Ascending aorta (tissue), 2 donors: Measurements from ENCODE around the gene KCNMA1. TPM values are rescaled to one million over a fixed set of nuclear protein-coding genes. Genes with fewer than 3 reads are reported as not detected.
"Not testable (repeated sequence)": the region's sequence is repeated elsewhere in the genome, so short reads cannot be mapped to it uniquely, and the experiment has no call there.

Experiments used
- DNase-seq, 2 donors: peaks; one replicate each; pipeline ENCODE4 v3.0.0-alpha.2; 2019; ENCODE audit warnings: low spot score in 2 of 2
- H3K27ac ChIP-seq, 2 donors: fragments of 200-600 bp; sonication (generic); one replicate each; pipeline ENCODE4 v1.5.1; 2016 to 2017; ENCODE audit warnings: mild to moderate bottlenecking in 1 of 2
- H3K27me3 ChIP-seq: fragments of 200-600 bp; sonication (generic); one replicate; pipeline ENCODE4 v1.5.1; 2017
- H3K36me3 ChIP-seq, 2 donors: fragments of 200-600 bp; sonication (generic); one replicate each; pipeline ENCODE4 v1.5.1; 2016
- H3K4me1 ChIP-seq, 2 donors: fragments of 200-600 bp; sonication (generic); one replicate each; pipeline ENCODE4 v1.5.1; 2016 to 2017; ENCODE audit warnings: mild to moderate bottlenecking in 1 of 2
- H3K4me3 ChIP-seq, 2 donors: fragments of 200-600 bp; sonication (generic); one replicate each; pipeline ENCODE4 v1.5.1; 2016 to 2017; ENCODE audit warnings: mild to moderate bottlenecking in 1 of 2
- H3K9me3 ChIP-seq, 2 donors: fragments of 200-600 bp; sonication (generic); one replicate each; pipeline ENCODE4 v1.5.1; 2016
- CTCF ChIP-seq, 3 experiments: fragments of 200-600 bp in 2 of 3; fragments of 450-650 bp in 1 of 3; sonication (generic) in 2 of 3; IDR thresholded peaks; one replicate each; pipeline ENCODE4 v1.5.1; 2016 to 2019; ENCODE audit warnings: antibody characterized with exemption in 3 of 3, mild to moderate bottlenecking in 1 of 3, moderate library complexity in 1 of 3
- intact Hi-C: fragments of 100-400 bp; cut with DNase I; formaldehyde crosslinking; loops from one replicate; pipeline ENCODE4 v1.15.1; 2023
- total RNA-seq: library from RNA; depleted of rRNA; stranded (reverse); fragments of >200 nt; gene quantifications from one replicate; pipeline ENCODE4 v1.1.0, GENCODE V29; 2016

The KCNMA1 gene
- total RNA-seq, 1 donor from 2014 or later: 28.6 TPM

- Histone ChIP-seq H3K9me3 (no peaks in the 10 kb centered on the region), H3K4me1 (peaks cover 0 to 27% of the 10 kb centered on the region in 2 donors), H3K36me3 (no peaks in the 10 kb centered on the region), H3K27me3 (no peaks in the 10 kb centered on the region), H3K27ac (peak overlapping the region in 1 of 2 donors; percentile 9), H3K4me3 (no peak overlapping the region)
- no peak for DNase-seq
- intact Hi-C loops: no loop called here
- no peak for TF ChIP-seq CTCF (IDR thresholded peaks at IDR 0.05)
These were observed 61.6 kb downstream of the KCNMA1 start for GRCh38 chr10:77576007-77576367.

- Histone ChIP-seq H3K4me1 (peaks cover 0 to 27% of the 10 kb centered on the region in 2 donors), H3K27me3 (no peaks in the 10 kb centered on the region), H3K4me3 (no peak overlapping the region), H3K36me3 (no peaks in the 10 kb centered on the region), H3K9me3 (no peaks in the 10 kb centered on the region), H3K27ac (peak overlapping the region in 1 of 2 donors; percentile 27)
- intact Hi-C loops: no loop called here
- TF ChIP-seq CTCF (IDR thresholded peaks at IDR 0.05): no peak
- no peak for DNase-seq
These were observed 62.2 kb downstream of the KCNMA1 start for GRCh38 chr10:77575271-77576006.

- Histone ChIP-seq H3K4me3 (no peak overlapping the region), H3K27me3 (no peaks in the 10 kb centered on the region), H3K36me3 (no peaks in the 10 kb centered on the region), H3K9me3 (no peaks in the 10 kb centered on the region), H3K4me1 (peaks cover 0 to 27% of the 10 kb centered on the region in 2 donors), H3K27ac (no peak overlapping the region)
- TF ChIP-seq CTCF (IDR thresholded peaks at IDR 0.05): no peak
- intact Hi-C loops: no loop called here
- DNase-seq: no peak
These were observed 63.2 kb downstream of the KCNMA1 start for GRCh38 chr10:77574438-77574837.

- intact Hi-C loops, H3K36me3 ChIP-seq, H3K27me3 ChIP-seq, H3K9me3 ChIP-seq, H3K27ac ChIP-seq, H3K4me3 ChIP-seq, DNase-seq: not testable (repeated sequence)
- peaks cover 0 to 18% of the 10 kb centered on the region in 2 donors for H3K4me1 ChIP-seq
These were observed 65.1 kb downstream of the KCNMA1 start for GRCh38 chr10:77572520-77572919.

GRCh38 chr10:77571490-77571889, 66.1 kb downstream of the KCNMA1 start:
- Histone ChIP-seq H3K36me3 (no peaks in the 10 kb centered on the region), H3K27ac (peak overlapping the region in 1 of 2 donors; percentile 30), H3K9me3 (no peaks in the 10 kb centered on the region), H3K4me3 (no peak overlapping the region), H3K27me3 (no peaks in the 10 kb centered on the region), H3K4me1 (peaks cover 0 to 24% of the 10 kb centered on the region in 2 donors)
- TF ChIP-seq CTCF (IDR thresholded peaks at IDR 0.05): no peak
- intact Hi-C loops: no loop called here
- DNase-seq: no peak

GRCh38 chr10:77566914-77567566, 70.6 kb downstream of the KCNMA1 start:
- Histone ChIP-seq H3K4me3 (no peak overlapping the region), H3K27me3 (no peaks in the 10 kb centered on the region), H3K9me3 (no peaks in the 10 kb centered on the region), H3K36me3 (no peaks in the 10 kb centered on the region), H3K4me1 (peaks cover 11 to 61% of the 10 kb centered on the region in 2 donors), H3K27ac (peak overlapping the region in 1 of 2 donors; percentile 83)
- intact Hi-C loops: no loop called here
- no peak for TF ChIP-seq CTCF (IDR thresholded peaks at IDR 0.05)
- DNase-seq: no peak
